Astrocyte (in vitro differentiated cells and primary cell): Measurements from ENCODE around the gene PDIA5.

ENCODE experiments used
- EZH2 ChIP-seq: IDR thresholded peaks from 2 replicates; pipeline ENCODE4 v1.6.1; 2012; ENCODE audit warnings: mild to moderate bottlenecking, low read length, inconsistent platforms; ENCODE audit not compliant: insufficient read depth
- TF ChIP-seq, protein P1 (sequence below): IDR thresholded peaks from 2 replicates; pipeline ENCODE4 v1.5.1; 2011; ENCODE audit warnings: low read depth, mild to moderate bottlenecking, inconsistent platforms, low read length, moderate library complexity; ENCODE audit not compliant: insufficient read depth

DNA sequence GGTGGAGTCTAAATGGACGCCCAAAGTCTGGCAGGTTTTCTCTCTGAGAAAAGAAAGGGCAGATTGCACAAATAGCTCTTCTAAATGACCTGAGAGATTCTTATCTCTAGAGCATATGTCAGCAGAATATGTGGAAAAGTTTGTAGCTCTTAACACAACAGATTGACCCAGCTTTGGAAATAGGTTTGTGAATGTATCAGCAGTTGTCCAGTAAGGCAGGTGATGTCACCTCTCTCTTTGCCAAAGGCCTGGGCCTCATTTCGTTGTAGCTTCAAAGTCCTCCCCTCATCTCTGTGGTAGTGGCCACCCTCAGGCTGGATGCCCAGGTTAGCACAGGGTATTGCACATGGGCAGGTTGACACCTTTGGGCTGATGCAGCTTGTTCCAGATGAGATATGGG, 36.0 kb downstream of the PDIA5 start:
- no peak for TF ChIP-seq EZH2
- TF ChIP-seq, protein P1, sequence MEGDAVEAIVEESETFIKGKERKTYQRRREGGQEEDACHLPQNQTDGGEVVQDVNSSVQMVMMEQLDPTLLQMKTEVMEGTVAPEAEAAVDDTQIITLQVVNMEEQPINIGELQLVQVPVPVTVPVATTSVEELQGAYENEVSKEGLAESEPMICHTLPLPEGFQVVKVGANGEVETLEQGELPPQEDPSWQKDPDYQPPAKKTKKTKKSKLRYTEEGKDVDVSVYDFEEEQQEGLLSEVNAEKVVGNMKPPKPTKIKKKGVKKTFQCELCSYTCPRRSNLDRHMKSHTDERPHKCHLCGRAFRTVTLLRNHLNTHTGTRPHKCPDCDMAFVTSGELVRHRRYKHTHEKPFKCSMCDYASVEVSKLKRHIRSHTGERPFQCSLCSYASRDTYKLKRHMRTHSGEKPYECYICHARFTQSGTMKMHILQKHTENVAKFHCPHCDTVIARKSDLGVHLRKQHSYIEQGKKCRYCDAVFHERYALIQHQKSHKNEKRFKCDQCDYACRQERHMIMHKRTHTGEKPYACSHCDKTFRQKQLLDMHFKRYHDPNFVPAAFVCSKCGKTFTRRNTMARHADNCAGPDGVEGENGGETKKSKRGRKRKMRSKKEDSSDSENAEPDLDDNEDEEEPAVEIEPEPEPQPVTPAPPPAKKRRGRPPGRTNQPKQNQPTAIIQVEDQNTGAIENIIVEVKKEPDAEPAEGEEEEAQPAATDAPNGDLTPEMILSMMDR = no peak
